WTC11 (cell line): ENCODE results near the gene EIF1B.

ENCODE experiments used
- ATF3 ChIP-seq: sonication (generic); formaldehyde crosslinking; conservative IDR thresholded peaks from 2 replicates; pipeline ENCODE4 v1.8.1; 2022; ENCODE audit warnings: mild to moderate bottlenecking, missing genetic modification reagents
- ELF4 ChIP-seq: sonication (generic); formaldehyde crosslinking; IDR thresholded peaks from 2 replicates; pipeline ENCODE4 v1.8.1; 2022; ENCODE audit warnings: low read depth, mild to moderate bottlenecking, moderate library complexity, missing genetic modification reagents
- FOXP1 ChIP-seq: sonication (generic); formaldehyde crosslinking; IDR thresholded peaks from 2 replicates; pipeline ENCODE4 v1.8.0; 2022; ENCODE audit warnings: missing genetic modification reagents, mild to moderate bottlenecking, moderate library complexity, borderline replicate concordance
- GABPB1 ChIP-seq: sonication (generic); formaldehyde crosslinking; IDR thresholded peaks from 2 replicates; pipeline ENCODE4 v1.8.1; 2023; ENCODE audit warnings: mild to moderate bottlenecking, missing genetic modification reagents
- NFYB ChIP-seq: sonication (generic); formaldehyde crosslinking; conservative IDR thresholded peaks from 2 replicates; pipeline ENCODE4 v1.8.0; 2022; ENCODE audit warnings: low read depth, missing genetic modification reagents
- NR2C2 ChIP-seq: sonication (generic); formaldehyde crosslinking; IDR thresholded peaks from 2 replicates; pipeline ENCODE4 v1.8.0; 2022; ENCODE audit warnings: mild to moderate bottlenecking, missing genetic modification reagents
- ZNF121 ChIP-seq: sonication (generic); formaldehyde crosslinking; IDR thresholded peaks from 2 replicates; pipeline ENCODE4 v1.8.0; 2023; ENCODE audit warnings: missing genetic modification reagents
- TF ChIP-seq, protein P1 (sequence below): sonication (generic); formaldehyde crosslinking; IDR thresholded peaks from 2 replicates; pipeline ENCODE4 v1.8.0; 2022; ENCODE audit warnings: mild to moderate bottlenecking, missing genetic modification reagents
- TF ChIP-seq, protein P2 (sequence below): fragments of 200-600 bp; IDR thresholded peaks from 2 replicates; pipeline ENCODE4 v1.8.0; 2022; ENCODE audit warnings: antibody characterized with exemption
- TF ChIP-seq, protein P3 (sequence below): sonication (generic); formaldehyde crosslinking; IDR thresholded peaks from 2 replicates; pipeline ENCODE4 v1.8.1; 2022; ENCODE audit warnings: low read depth, mild to moderate bottlenecking, moderate library complexity, missing genetic modification reagents, borderline replicate concordance
- TF ChIP-seq, protein P4 (sequence below): sonication (generic); formaldehyde crosslinking; IDR thresholded peaks from 2 replicates; pipeline ENCODE4 v1.8.1; 2023; ENCODE audit warnings: mild to moderate bottlenecking, missing genetic modification reagents, moderate library complexity
- TF ChIP-seq, protein P5 (sequence below): sonication (generic); formaldehyde crosslinking; IDR thresholded peaks from 2 replicates; pipeline ENCODE4 v1.8.1; 2023; ENCODE audit warnings: mild to moderate bottlenecking, missing genetic modification reagents, moderate library complexity

GRCh38 chr3:40264451-40264850 lies 45.1 kb upstream of the EIF1B start:
- TF ChIP-seq FOXP1, result no peak
- TF ChIP-seq, protein P1, sequence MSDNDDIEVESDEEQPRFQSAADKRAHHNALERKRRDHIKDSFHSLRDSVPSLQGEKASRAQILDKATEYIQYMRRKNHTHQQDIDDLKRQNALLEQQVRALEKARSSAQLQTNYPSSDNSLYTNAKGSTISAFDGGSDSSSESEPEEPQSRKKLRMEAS (CRISPR knock-in tag), result no peak
- TF ChIP-seq, protein P2, sequence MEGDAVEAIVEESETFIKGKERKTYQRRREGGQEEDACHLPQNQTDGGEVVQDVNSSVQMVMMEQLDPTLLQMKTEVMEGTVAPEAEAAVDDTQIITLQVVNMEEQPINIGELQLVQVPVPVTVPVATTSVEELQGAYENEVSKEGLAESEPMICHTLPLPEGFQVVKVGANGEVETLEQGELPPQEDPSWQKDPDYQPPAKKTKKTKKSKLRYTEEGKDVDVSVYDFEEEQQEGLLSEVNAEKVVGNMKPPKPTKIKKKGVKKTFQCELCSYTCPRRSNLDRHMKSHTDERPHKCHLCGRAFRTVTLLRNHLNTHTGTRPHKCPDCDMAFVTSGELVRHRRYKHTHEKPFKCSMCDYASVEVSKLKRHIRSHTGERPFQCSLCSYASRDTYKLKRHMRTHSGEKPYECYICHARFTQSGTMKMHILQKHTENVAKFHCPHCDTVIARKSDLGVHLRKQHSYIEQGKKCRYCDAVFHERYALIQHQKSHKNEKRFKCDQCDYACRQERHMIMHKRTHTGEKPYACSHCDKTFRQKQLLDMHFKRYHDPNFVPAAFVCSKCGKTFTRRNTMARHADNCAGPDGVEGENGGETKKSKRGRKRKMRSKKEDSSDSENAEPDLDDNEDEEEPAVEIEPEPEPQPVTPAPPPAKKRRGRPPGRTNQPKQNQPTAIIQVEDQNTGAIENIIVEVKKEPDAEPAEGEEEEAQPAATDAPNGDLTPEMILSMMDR, result no peak
- no peak for TF ChIP-seq ZNF121 (CRISPR knock-in tag)
- TF ChIP-seq NR2C2 (CRISPR knock-in tag), result no peak
- TF ChIP-seq GABPB1 (CRISPR knock-in tag), result no peak
- TF ChIP-seq NFYB (CRISPR knock-in tag), result no peak
- TF ChIP-seq, protein P3, sequence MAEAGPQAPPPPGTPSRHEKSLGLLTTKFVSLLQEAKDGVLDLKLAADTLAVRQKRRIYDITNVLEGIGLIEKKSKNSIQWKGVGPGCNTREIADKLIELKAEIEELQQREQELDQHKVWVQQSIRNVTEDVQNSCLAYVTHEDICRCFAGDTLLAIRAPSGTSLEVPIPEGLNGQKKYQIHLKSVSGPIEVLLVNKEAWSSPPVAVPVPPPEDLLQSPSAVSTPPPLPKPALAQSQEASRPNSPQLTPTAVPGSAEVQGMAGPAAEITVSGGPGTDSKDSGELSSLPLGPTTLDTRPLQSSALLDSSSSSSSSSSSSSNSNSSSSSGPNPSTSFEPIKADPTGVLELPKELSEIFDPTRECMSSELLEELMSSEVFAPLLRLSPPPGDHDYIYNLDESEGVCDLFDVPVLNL (CRISPR knock-in tag), result no peak
- TF ChIP-seq, protein P4, sequence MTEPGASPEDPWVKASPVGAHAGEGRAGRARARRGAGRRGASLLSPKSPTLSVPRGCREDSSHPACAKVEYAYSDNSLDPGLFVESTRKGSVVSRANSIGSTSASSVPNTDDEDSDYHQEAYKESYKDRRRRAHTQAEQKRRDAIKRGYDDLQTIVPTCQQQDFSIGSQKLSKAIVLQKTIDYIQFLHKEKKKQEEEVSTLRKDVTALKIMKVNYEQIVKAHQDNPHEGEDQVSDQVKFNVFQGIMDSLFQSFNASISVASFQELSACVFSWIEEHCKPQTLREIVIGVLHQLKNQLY, result no peak
- no peak for TF ChIP-seq ATF3 (CRISPR knock-in tag)
- no peak for TF ChIP-seq ELF4 (CRISPR knock-in tag)
- TF ChIP-seq, protein P5, sequence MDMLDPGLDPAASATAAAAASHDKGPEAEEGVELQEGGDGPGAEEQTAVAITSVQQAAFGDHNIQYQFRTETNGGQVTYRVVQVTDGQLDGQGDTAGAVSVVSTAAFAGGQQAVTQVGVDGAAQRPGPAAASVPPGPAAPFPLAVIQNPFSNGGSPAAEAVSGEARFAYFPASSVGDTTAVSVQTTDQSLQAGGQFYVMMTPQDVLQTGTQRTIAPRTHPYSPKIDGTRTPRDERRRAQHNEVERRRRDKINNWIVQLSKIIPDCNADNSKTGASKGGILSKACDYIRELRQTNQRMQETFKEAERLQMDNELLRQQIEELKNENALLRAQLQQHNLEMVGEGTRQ (CRISPR knock-in tag), result no peak
